Measurements from ENCODE around the gene CARS1.

Gene CARS1

GRCh38 chr11:2976294-2977063, 80.7 kb downstream of the CARS1 start:
- DNase-seq = no peak
- peaks cover 57% of the 10 kb centered on the region for H3K36me3 Mint-ChIP-seq (ENCODE audit: low read depth)
- no peak overlapping the region for H3K27ac Mint-ChIP-seq
- H3K4me3 Mint-ChIP-seq = no peak overlapping the region
- H3K27me3 Mint-ChIP-seq = no peaks in the 10 kb centered on the region
- H3K9me3 Mint-ChIP-seq = no peaks in the 10 kb centered on the region
- ATAC-seq = no peak
- H3K4me1 Mint-ChIP-seq = peaks cover 38% of the 10 kb centered on the region

GRCh38 chr11:2975594-2975993, 81.6 kb downstream of the CARS1 start:
- ATAC-seq = peak; percentile 79
- Mint-ChIP-seq H3K9me3 (no peaks in the 10 kb centered on the region), H3K27me3 (no peaks in the 10 kb centered on the region), H3K4me3 (no peak overlapping the region), H3K4me1 (peaks cover 34% of the 10 kb centered on the region), H3K36me3 (ENCODE audit: low read depth) (peaks cover 65% of the 10 kb centered on the region), H3K27ac (no peak overlapping the region)
- peak; percentile 32 for DNase-seq

- H3K27me3 Mint-ChIP-seq = no peaks in the 10 kb centered on the region
- ATAC-seq (no peak), DNase-seq (no peak)
- peaks cover 77% of the 10 kb centered on the region for H3K36me3 Mint-ChIP-seq (ENCODE audit: low read depth)
- H3K9me3 Mint-ChIP-seq = no peaks in the 10 kb centered on the region
- peaks cover 34% of the 10 kb centered on the region for H3K4me1 Mint-ChIP-seq
- peak overlapping the region; percentile 48 for H3K27ac Mint-ChIP-seq
- no peak overlapping the region for H3K4me3 Mint-ChIP-seq
Observed at GRCh38 chr11:2974272-2974671, 83.0 kb downstream of the CARS1 start.

GRCh38 chr11:2968341-2968900, 88.8 kb downstream of the CARS1 start:
- Mint-ChIP-seq H3K36me3 (ENCODE audit: low read depth) (peaks cover 88% of the 10 kb centered on the region), H3K9me3 (no peaks in the 10 kb centered on the region), H3K4me1 (peaks cover 12% of the 10 kb centered on the region), H3K4me3 (no peak overlapping the region), H3K27me3 (no peaks in the 10 kb centered on the region), H3K27ac (no peak overlapping the region)
- DNase-seq (no peak), ATAC-seq (no peak)

- Mint-ChIP-seq H3K27ac (no peak overlapping the region), H3K4me1 (peaks cover 21% of the 10 kb centered on the region), H3K27me3 (no peaks in the 10 kb centered on the region), H3K36me3 (ENCODE audit: low read depth) (peaks cover 84% of the 10 kb centered on the region), H3K4me3 (no peak overlapping the region), H3K9me3 (no peaks in the 10 kb centered on the region)
- DNase-seq (no peak), ATAC-seq (no peak)
Observed at GRCh38 chr11:2964782-2965181, 92.4 kb downstream of the CARS1 start.

- H3K9me3 Mint-ChIP-seq = no peaks in the 10 kb centered on the region
- H3K27me3 Mint-ChIP-seq = no peaks in the 10 kb centered on the region
- no peak overlapping the region for H3K27ac Mint-ChIP-seq
- DNase-seq (no peak), ATAC-seq (no peak)
- H3K4me1 Mint-ChIP-seq = peaks cover 21% of the 10 kb centered on the region
- no peak overlapping the region for H3K4me3 Mint-ChIP-seq
- peaks cover 84% of the 10 kb centered on the region for H3K36me3 Mint-ChIP-seq (ENCODE audit: low read depth)
Observed at GRCh38 chr11:2963761-2964160, 93.5 kb downstream of the CARS1 start.

- no peak for ATAC-seq
- H3K9me3 Mint-ChIP-seq = no peaks in the 10 kb centered on the region
- no peak overlapping the region for H3K27ac Mint-ChIP-seq
Observed at GRCh38 chr11:2963112-2963754, 94.0 kb downstream of the CARS1 start.

GRCh38 chr11:2961080-2961479, 96.1 kb downstream of the CARS1 start:
- H3K36me3 Mint-ChIP-seq (ENCODE audit: low read depth) = peaks cover 78% of the 10 kb centered on the region
- H3K4me1 Mint-ChIP-seq = peaks cover 16% of the 10 kb centered on the region
- no peak overlapping the region for H3K4me3 Mint-ChIP-seq
- DNase-seq (no peak), ATAC-seq (no peak)
- H3K27me3 Mint-ChIP-seq = no peaks in the 10 kb centered on the region
- no peak overlapping the region for H3K27ac Mint-ChIP-seq
- H3K9me3 Mint-ChIP-seq = no peaks in the 10 kb centered on the region

More at GRCh38 chr11:2963112-2963754, 94.0 kb downstream of the CARS1 start:
- Mint-ChIP-seq H3K27me3 (no peaks in the 10 kb centered on the region), H3K36me3 (ENCODE audit: low read depth) (peaks cover 84% of the 10 kb centered on the region), H3K4me3 (no peak overlapping the region), H3K4me1 (peaks cover 21% of the 10 kb centered on the region)
- no peak for DNase-seq

- Mint-ChIP-seq H3K4me1 (peaks cover 22% of the 10 kb centered on the region), H3K9me3 (no peaks in the 10 kb centered on the region), H3K4me3 (no peak overlapping the region), H3K36me3 (ENCODE audit: low read depth) (peaks cover 79% of the 10 kb centered on the region), H3K27ac (no peak overlapping the region), H3K27me3 (no peaks in the 10 kb centered on the region)
- DNase-seq = no peak
- no peak for ATAC-seq
Observed at GRCh38 chr11:2960139-2960538, 97.1 kb downstream of the CARS1 start.

GRCh38 chr11:2958251-2958650, 99.0 kb downstream of the CARS1 start:
- Mint-ChIP-seq H3K27me3 (no peaks in the 10 kb centered on the region), H3K9me3 (no peaks in the 10 kb centered on the region), H3K4me3 (no peak overlapping the region), H3K36me3 (ENCODE audit: low read depth) (peaks cover 77% of the 10 kb centered on the region), H3K4me1 (peaks cover 22% of the 10 kb centered on the region), H3K27ac (no peak overlapping the region)
- ATAC-seq (no peak), DNase-seq (no peak)

GRCh38 chr11:2955906-2956476, 101.2 kb downstream of the CARS1 start:
- Mint-ChIP-seq H3K27ac (peak overlapping the region; percentile 44), H3K4me3 (no peak overlapping the region), H3K36me3 (ENCODE audit: low read depth) (peaks cover 81% of the 10 kb centered on the region)

GRCh38 chr11:2954263-2954662, 103.0 kb downstream of the CARS1 start:
- no peaks in the 10 kb centered on the region for H3K27me3 Mint-ChIP-seq
- DNase-seq (no peak), ATAC-seq (no peak)
- H3K9me3 Mint-ChIP-seq = no peaks in the 10 kb centered on the region
- H3K36me3 Mint-ChIP-seq (ENCODE audit: low read depth) = peaks cover 79% of the 10 kb centered on the region
- no peak overlapping the region for H3K4me3 Mint-ChIP-seq
- peaks cover 43% of the 10 kb centered on the region for H3K4me1 Mint-ChIP-seq
- peak overlapping the region; percentile 23 for H3K27ac Mint-ChIP-seq

More at GRCh38 chr11:2955906-2956476, 101.2 kb downstream of the CARS1 start:
- DNase-seq (no peak), ATAC-seq (no peak)
- Mint-ChIP-seq H3K9me3 (no peaks in the 10 kb centered on the region), H3K27me3 (no peaks in the 10 kb centered on the region), H3K4me1 (peaks cover 34% of the 10 kb centered on the region)

GRCh38 chr11:2952290-2952689, 104.9 kb downstream of the CARS1 start:
- ATAC-seq (no peak), DNase-seq (no peak)
- Mint-ChIP-seq H3K4me1 (peaks cover 53% of the 10 kb centered on the region), H3K36me3 (ENCODE audit: low read depth) (peaks cover 85% of the 10 kb centered on the region), H3K27ac (peak overlapping the region; percentile 64), H3K4me3 (no peak overlapping the region), H3K27me3 (no peaks in the 10 kb centered on the region), H3K9me3 (no peaks in the 10 kb centered on the region)

GRCh38 chr11:2951231-2952110, 105.8 kb downstream of the CARS1 start:
- Mint-ChIP-seq H3K4me1 (peaks cover 61% of the 10 kb centered on the region), H3K4me3 (no peak overlapping the region), H3K9me3 (no peaks in the 10 kb centered on the region)

More at GRCh38 chr11:2951231-2952110, 105.8 kb downstream of the CARS1 start:
- Mint-ChIP-seq H3K27ac (peak overlapping the region; percentile 63), H3K36me3 (ENCODE audit: low read depth) (peaks cover 87% of the 10 kb centered on the region), H3K27me3 (no peaks in the 10 kb centered on the region)
- DNase-seq (no peak), ATAC-seq (no peak)
